ENCODE data around the gene ELK4. TPM values are rescaled to one million over a fixed set of nuclear protein-coding genes. Genes with fewer than 3 reads are reported as not detected.

Gene ELK4
- total and polyA plus RNA-seq, 2 of the 13 experiments (the other 11 are each of a cell fraction or from before 2014, with no cell fraction given): 8.3 to 13.1 TPM

GRCh38 chr1:205591522-205592351 lies 40.1 kb downstream of the ELK4 start (continued):
- TF ChIP-seq NFIC (IDR thresholded peaks at IDR 0.05; ENCODE audit: low read length) (no peak), NFYC (CRISPR knock-in tag; IDR thresholded peaks at IDR 0.05) (no peak), ZNF468 (CRISPR knock-in tag; IDR thresholded peaks at IDR 0.05) (no peak), ZNF160 (CRISPR knock-in tag; IDR thresholded peaks at IDR 0.05) (0 out of 2 replicates have a peak, but pooled peaks have one; percentile 65), UBTF (CRISPR knock-in tag; IDR thresholded peaks at IDR 0.05) (peak; percentile 70), ZMYM3 (CRISPR knock-in tag; IDR thresholded peaks at IDR 0.05) (no peak), CEBPG (CRISPR knock-in tag; IDR thresholded peaks at IDR 0.05) (peak; percentile 73), MTA1 (CRISPR knock-in tag; IDR thresholded peaks at IDR 0.05; ENCODE audit: borderline replicate concordance) (peak; percentile 79; the same call in 1 of the 2 replicates), ZMAT5 (CRISPR knock-in tag; IDR thresholded peaks at IDR 0.05; ENCODE audit: borderline replicate concordance, low read depth) (no peak), SMYD3 (CRISPR knock-in tag; IDR thresholded peaks at IDR 0.05) (no peak), HIVEP1 (CRISPR knock-in tag; IDR thresholded peaks at IDR 0.05) (no peak), CAMTA2 (CRISPR knock-in tag; IDR thresholded peaks at IDR 0.05; ENCODE audit: borderline replicate concordance) (no peak), SKI (IDR thresholded peaks at IDR 0.05; ENCODE audit: partially characterized antibody) (no peak), ZNF280B (CRISPR knock-in tag; IDR thresholded peaks at IDR 0.05; ENCODE audit: borderline replicate concordance) (peak; percentile 86; the same call in 1 of the 2 replicates), FOXK1 (CRISPR knock-in tag; IDR thresholded peaks at IDR 0.05; ENCODE audit: borderline replicate concordance, low read depth) (no peak), HIC2 (CRISPR knock-in tag; IDR thresholded peaks at IDR 0.05; ENCODE audit: low read depth) (no peak), ZMYM2 (CRISPR knock-in tag; IDR thresholded peaks at IDR 0.05) (no peak)
- TF ChIP-seq, protein P1, sequence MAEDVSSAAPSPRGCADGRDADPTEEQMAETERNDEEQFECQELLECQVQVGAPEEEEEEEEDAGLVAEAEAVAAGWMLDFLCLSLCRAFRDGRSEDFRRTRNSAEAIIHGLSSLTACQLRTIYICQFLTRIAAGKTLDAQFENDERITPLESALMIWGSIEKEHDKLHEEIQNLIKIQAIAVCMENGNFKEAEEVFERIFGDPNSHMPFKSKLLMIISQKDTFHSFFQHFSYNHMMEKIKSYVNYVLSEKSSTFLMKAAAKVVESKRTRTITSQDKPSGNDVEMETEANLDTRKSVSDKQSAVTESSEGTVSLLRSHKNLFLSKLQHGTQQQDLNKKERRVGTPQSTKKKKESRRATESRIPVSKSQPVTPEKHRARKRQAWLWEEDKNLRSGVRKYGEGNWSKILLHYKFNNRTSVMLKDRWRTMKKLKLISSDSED (CRISPR knock-in tag; IDR thresholded peaks at IDR 0.05): no peak
